NCI-H345 treated with DMSO at 0.1 percent for 48 hours (cell line): ENCODE measurements around the gene PPP1R37.
A peak's percentile ranks its signal among the peaks of the same experiment; 100 is the strongest.

ENCODE experiments used
- DNase-seq: peaks from one replicate; lab custom pipeline; 2025; ENCODE audit not compliant: unreplicated experiment; lab: John Stamatoyannopoulos, UW

PPP1R37 gene

GRCh38 chr19:45092747-45093678 lies at the start of gene PPP1R37:
PPP1R37 (plus strand) TSS chr19:45093179; CDS start chr19:45093326, 147 bp downstream.
- peak; percentile 88 for DNase-seq

GRCh38 chr19:45045671-45046353 lies 47.2 kb upstream of the PPP1R37 start:
- no peak for DNase-seq

- no peak for DNase-seq
Observed at GRCh38 chr19:45046355-45046754, 46.6 kb upstream of the PPP1R37 start.

- no peak for DNase-seq
Observed at GRCh38 chr19:45047188-45047797, 45.7 kb upstream of the PPP1R37 start.

DNA sequence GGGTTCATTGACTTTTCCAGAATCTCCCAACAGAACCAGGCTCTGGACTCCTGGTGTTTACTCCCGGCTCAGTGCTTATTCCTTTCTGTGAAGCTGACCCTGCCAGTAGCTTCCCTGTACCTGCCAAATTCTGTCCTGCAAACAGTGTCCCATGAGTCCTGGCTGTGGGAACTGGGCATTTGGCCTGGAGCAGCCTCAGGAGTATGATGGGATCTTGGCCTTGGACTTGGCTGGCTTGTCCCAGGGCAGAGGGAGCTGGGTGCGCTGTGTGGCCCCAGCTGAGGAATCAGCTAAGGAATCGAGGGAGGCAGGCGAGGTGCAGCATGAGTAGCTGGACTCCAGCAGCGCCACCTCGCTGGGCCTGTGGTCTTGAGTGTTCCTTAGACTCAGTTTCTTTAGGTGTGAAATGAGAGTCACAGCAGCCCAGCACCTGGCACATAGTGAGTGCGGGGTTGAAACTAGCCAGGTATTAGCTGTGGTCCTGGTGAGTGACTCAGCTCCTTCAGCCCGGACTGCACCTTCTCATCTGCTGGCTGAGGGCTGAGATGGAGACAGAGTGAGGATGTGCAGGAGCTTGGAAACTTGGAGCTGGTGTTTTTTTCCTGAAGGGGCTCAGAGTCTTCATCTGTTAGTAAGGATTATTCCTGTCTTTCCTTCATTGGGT lies 43.8 kb upstream of the PPP1R37 start:
- DNase-seq = no peak

- DNase-seq = no peak
Observed at GRCh38 chr19:45050036-45050435, 42.9 kb upstream of the PPP1R37 start.

DNA sequence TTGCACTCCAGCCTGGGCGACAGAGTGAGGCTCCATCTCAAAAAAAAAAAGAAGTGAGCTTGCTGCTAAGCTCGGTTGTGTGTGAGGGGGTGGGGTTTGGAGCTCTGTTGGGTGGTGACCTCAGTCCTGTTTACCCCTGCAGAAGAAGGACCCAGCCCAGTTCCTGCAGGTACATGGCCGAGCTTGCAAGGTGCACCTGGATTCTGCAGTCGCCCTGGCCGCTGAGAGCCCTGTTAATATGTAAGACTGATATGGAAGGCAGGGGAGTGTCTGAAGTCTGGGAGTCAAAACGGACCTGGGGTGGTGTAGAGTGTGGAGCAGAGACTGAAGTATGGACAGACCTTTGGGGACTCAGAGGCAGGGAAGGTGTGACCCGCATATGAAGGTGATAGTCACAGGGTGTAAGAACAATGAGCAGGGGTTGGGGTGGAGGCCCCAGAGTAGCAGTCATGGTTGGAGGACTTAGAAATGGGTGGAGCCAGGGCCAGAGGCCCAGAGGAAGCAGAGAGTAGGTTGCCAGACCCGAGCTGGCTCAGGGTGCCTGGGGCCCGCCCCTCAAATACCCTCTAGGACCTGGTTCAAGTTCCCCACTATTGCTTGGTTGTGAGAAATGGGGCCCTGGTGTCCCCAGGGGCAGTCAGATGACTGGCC lies 40.9 kb upstream of the PPP1R37 start:
- DNase-seq = no peak

- DNase-seq = no peak
Observed at GRCh38 chr19:45056831-45057230, 36.1 kb upstream of the PPP1R37 start.

DNA sequence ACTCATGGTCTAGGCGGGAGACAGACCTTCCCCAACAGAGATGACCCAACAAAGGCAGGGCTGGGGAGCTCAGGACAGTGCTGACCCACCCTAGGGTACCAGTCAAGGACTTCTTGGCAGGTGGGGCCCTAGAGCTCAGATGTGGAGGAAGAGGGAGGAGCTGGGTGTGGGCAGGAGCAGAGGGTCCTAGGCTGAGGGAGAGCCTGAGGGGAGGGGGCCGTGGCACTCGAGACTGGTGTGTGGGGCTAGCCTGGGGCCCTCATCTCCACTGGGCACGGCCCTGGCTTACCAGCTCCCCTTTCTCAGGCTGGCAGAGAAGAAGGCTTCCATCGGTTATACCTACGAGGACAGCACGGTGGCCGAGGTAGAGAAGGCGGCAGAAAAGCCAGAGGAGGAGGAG lies 35.5 kb upstream of the PPP1R37 start:
- DNase-seq = no peak

- DNase-seq = no peak
Observed at GRCh38 chr19:45058622-45059159, 34.3 kb upstream of the PPP1R37 start.

DNA sequence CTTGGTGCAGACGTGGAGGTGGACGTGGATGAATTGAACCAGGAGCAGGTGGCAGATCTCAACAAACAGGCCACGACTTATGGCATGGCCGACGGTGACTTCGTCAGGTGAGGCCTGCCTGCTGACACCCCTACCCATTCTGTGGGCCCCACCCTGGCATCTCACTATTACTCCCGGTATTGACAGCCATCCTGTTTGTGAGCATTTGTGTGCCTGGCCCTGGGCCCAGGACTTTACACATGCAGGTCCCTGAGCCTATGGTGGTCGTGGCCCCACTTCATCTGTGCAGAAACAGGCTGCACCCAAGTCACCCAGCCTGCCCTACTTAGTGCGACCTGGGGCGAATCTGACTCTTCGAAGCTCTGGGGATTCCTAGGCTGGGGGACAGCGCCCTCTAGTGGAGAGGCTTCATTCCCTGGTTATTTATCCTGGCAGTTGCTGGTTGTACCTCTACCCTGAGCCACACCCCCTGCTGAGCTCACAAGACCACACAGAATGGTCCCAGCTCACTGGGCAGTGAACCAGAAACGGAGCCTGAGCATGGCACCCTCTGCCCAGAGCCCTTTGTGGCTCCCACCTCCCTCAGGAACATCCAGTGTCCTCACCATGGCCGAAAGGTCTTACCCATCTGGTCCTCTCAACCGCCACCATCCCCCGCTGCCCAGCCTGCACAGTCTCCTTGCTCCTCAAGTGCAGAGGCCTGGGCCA lies 33.6 kb upstream of the PPP1R37 start:
- DNase-seq = peak; percentile 2

DNA sequence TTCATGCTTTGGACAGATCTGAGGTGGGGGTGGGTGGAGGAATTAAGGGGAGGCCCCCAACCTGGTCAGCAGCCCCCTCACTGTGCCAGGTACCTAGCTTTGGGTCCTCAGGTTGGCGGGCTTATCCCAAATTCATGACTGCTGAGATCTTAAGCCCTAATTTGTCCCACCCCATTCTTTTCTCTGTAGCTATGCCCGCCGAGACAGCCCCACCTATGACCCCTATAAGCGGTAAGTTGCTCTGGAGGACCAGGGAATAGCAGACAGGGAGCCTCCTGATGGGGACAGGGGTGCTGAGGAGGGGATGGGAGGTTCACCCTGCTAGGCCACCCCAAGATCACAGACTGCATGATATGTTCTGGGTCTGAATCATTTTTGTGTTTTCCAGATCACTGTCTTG lies 31.0 kb upstream of the PPP1R37 start:
- no peak for DNase-seq

GRCh38 chr19:45063851-45064801 lies 28.9 kb upstream of the PPP1R37 start:
- DNase-seq = no peak

GRCh38 chr19:45066921-45067661 lies 25.9 kb upstream of the PPP1R37 start:
- no peak for DNase-seq

- no peak for DNase-seq
Observed at GRCh38 chr19:45068041-45068440, 24.9 kb upstream of the PPP1R37 start.

GRCh38 chr19:45069056-45069455 lies 23.9 kb upstream of the PPP1R37 start:
- no peak for DNase-seq

- no peak for DNase-seq
Observed at GRCh38 chr19:45070214-45070613, 22.8 kb upstream of the PPP1R37 start.
